Neural progenitor cell (in vitro differentiated cells): ENCODE data around the gene MTX2. TPM values are rescaled to one million over a fixed set of nuclear protein-coding genes. Genes with fewer than 3 reads are reported as not detected.

Experiments
- DNase-seq: peaks from one replicate; pipeline ENCODE4 v3.0.0-alpha.2; 2016; ENCODE audit warnings: low spot score
- H2AFZ ChIP-seq: fragments of 200-600 bp; sonication (generic); replicated peaks from 2 replicates; pipeline ENCODE4 v1.6.1; 2016; ENCODE audit warnings: antibody characterized with exemption
- H3F3A ChIP-seq: fragments of 200-600 bp; sonication (generic); 2 replicates; pipeline ENCODE4 v1.6.1; 2016; ENCODE audit warnings: antibody characterized with exemption, low read depth
- H3K27ac ChIP-seq: fragments of 200-600 bp; sonication (generic); 2 replicates; pipeline ENCODE4 v1.5.1; 2016; ENCODE audit warnings: mild to moderate bottlenecking
- H3K27me3 ChIP-seq: fragments of 200-600 bp; sonication (generic); 2 replicates; pipeline ENCODE4 v1.6.1; 2016; ENCODE audit warnings: mild to moderate bottlenecking, moderate library complexity
- H3K36me3 ChIP-seq: fragments of 200-600 bp; sonication (generic); 2 replicates; pipeline ENCODE4 v1.5.1; 2016
- H3K4me1 ChIP-seq: fragments of 200-600 bp; sonication (generic); 2 replicates; pipeline ENCODE4 v1.6.1; 2016; ENCODE audit warnings: mixed run types
- H3K4me2 ChIP-seq: fragments of 200-600 bp; sonication (generic); 2 replicates; pipeline ENCODE4 v1.6.1; 2016
- H3K4me3 ChIP-seq: fragments of 200-600 bp; sonication (generic); 2 replicates; pipeline ENCODE4 v1.5.1; 2016
- H3K79me2 ChIP-seq: fragments of 200-600 bp; sonication (generic); 2 replicates; pipeline ENCODE4 v1.6.1; 2016; ENCODE audit warnings: low read depth
- H3K9ac ChIP-seq: fragments of 200-600 bp; sonication (generic); 2 replicates; pipeline ENCODE4 v1.6.1; 2016
- H3K9me3 ChIP-seq: fragments of 200-600 bp; sonication (generic); 2 replicates; pipeline ENCODE4 v1.5.1; 2016; ENCODE audit warnings: low read depth
- H4K20me1 ChIP-seq: fragments of 200-600 bp; sonication (generic); 2 replicates; pipeline ENCODE4 v1.6.1; 2016; ENCODE audit warnings: low read depth
- H3K27ac Mint-ChIP-seq: 3 replicates; pipeline ENCODE4 v1.8.0; 2021; ENCODE audit warnings: mixed read lengths
- H3K27me3 Mint-ChIP-seq: 2 replicates; pipeline ENCODE4 v1.8.0; 2022; ENCODE audit warnings: low read depth, mild to moderate bottlenecking, inconsistent platforms, moderate library complexity, mixed read lengths; ENCODE audit not compliant: insufficient read depth
- H3K36me3 Mint-ChIP-seq: 3 replicates; pipeline ENCODE4 v1.8.0; 2021; ENCODE audit warnings: mixed read lengths
- H3K4me1 Mint-ChIP-seq: 3 replicates; pipeline ENCODE4 v1.8.0; 2021; ENCODE audit warnings: mixed read lengths
- H3K4me3 Mint-ChIP-seq: 3 replicates; pipeline ENCODE4 v1.8.0; 2021; ENCODE audit warnings: mild to moderate bottlenecking, moderate library complexity, mixed read lengths
- H3K9me3 Mint-ChIP-seq: 3 replicates; pipeline ENCODE4 v1.8.0; 2020; ENCODE audit warnings: mixed read lengths
- EZH2 ChIP-seq: fragments of 200-600 bp; sonication (generic); IDR thresholded peaks from 2 replicates; pipeline ENCODE4 v1.6.1; 2017; ENCODE audit warnings: antibody characterized with exemption, mild to moderate bottlenecking, moderate library complexity
- EZH2phosphoT487 ChIP-seq: fragments of 200-600 bp; sonication (generic); IDR thresholded peaks from 2 replicates; pipeline ENCODE4 v1.6.1; 2017; ENCODE audit warnings: antibody characterized with exemption
- total RNA-seq: library from RNA; depleted of rRNA; stranded (reverse); fragments of >200 nt; gene quantifications from 2 replicates; pipeline ENCODE4 v1.2.3, GENCODE V29; 2015; ENCODE audit warnings: low replicate concordance
- TF ChIP-seq, protein P1 (sequence below): fragments of 200-600 bp; sonication (generic); IDR thresholded peaks from 2 replicates; pipeline ENCODE4 v1.5.1; 2017; ENCODE audit warnings: antibody characterized with exemption, mild to moderate bottlenecking

Gene MTX2
- total RNA-seq, 1 donor from 2014 or later = 39.2 TPM

DNA sequence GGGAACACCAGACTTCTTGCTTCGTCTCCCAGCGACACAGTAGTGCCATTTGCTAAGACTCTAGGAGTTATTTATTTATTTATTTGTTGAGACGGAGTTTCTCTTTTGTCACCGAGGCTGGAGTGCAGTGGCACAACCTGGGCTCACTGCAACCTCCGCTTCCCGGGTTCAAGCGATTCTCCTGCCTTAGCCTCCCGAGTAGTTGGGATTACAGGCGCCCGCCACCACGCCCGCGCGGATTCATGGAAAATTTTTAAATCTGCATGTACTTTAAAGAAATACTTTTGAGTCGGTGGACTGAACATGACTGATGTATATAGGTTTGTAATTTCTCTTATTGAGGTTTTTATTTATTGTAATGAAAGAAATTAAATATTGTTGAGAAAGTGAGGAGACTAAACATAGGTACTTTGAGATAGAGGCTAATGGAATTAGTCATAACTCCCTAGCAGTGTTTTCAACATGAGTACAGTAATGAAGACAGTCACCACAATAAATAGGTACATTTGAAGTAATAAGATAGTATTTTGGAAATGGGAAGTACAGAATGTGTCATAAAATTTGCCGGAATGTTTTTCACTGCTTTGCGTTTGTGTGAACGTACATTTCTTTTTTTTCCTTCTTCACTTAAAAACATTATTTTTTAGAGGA is 983 bp downstream of the MTX2 start:
- peaks cover 5% of the 10 kb centered on the region for H3K36me3 Mint-ChIP-seq
- H3K36me3 ChIP-seq = no peaks in the 10 kb centered on the region
- H3K4me3 Mint-ChIP-seq = peak overlapping the region; percentile 98
- H4K20me1 ChIP-seq = peaks cover 19% of the 10 kb centered on the region
- no peaks in the 10 kb centered on the region for H3K9me3 Mint-ChIP-seq
- peak overlapping the region; percentile 87 for H3K4me2 ChIP-seq
- TF ChIP-seq, protein P1, sequence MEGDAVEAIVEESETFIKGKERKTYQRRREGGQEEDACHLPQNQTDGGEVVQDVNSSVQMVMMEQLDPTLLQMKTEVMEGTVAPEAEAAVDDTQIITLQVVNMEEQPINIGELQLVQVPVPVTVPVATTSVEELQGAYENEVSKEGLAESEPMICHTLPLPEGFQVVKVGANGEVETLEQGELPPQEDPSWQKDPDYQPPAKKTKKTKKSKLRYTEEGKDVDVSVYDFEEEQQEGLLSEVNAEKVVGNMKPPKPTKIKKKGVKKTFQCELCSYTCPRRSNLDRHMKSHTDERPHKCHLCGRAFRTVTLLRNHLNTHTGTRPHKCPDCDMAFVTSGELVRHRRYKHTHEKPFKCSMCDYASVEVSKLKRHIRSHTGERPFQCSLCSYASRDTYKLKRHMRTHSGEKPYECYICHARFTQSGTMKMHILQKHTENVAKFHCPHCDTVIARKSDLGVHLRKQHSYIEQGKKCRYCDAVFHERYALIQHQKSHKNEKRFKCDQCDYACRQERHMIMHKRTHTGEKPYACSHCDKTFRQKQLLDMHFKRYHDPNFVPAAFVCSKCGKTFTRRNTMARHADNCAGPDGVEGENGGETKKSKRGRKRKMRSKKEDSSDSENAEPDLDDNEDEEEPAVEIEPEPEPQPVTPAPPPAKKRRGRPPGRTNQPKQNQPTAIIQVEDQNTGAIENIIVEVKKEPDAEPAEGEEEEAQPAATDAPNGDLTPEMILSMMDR = no peak
- TF ChIP-seq EZH2phosphoT487 (no peak), EZH2 (no peak)
- no peak overlapping the region for H3K27ac Mint-ChIP-seq
- H3K4me1 Mint-ChIP-seq = peaks cover 8% of the 10 kb centered on the region
- H3K9me3 ChIP-seq = no peaks in the 10 kb centered on the region
- peak overlapping the region; percentile 89 for H3K4me3 ChIP-seq
- H3K27ac ChIP-seq = no peak overlapping the region
- peaks cover 5% of the 10 kb centered on the region for H3F3A ChIP-seq
- H3K9ac ChIP-seq = peak overlapping the region; percentile 66
- H3K4me1 ChIP-seq = peaks cover 9% of the 10 kb centered on the region
- H3K27me3 ChIP-seq = peaks cover 32% of the 10 kb centered on the region
- H3K79me2 ChIP-seq = peaks cover 58% of the 10 kb centered on the region
- no peak for DNase-seq
- H3K27me3 Mint-ChIP-seq = no peaks in the 10 kb centered on the region
- peak overlapping the region; percentile 97 for H2AFZ ChIP-seq

DNA sequence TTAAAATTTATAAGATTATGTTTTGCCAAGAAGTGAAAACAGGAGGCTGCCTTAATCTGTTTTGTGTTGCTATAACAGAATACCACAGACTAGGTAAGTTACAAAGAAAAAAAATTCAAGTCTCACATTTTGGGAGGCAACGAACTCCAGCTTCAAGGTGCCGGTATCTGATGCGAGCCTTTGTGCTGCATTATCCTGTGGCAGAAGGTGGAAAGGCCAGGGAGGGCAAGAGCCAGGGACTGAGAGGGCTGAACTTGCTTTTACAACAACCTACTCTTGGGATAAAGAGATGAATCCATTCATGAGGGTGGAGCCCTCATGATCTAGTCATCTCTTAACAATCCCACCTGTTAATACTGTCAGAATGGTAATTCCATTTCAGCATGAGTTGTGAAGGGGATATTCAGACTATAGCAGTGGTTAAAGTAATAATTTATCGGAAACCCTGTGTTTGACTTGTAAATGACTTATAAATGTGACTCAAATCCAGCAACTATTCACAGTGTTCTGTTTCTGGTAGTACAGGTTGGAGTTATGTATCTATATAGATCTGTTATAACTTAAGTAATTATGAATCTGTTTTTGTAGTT is 3.7 kb downstream of the MTX2 start:
- Histone ChIP-seq H3K79me2 (peaks cover 84% of the 10 kb centered on the region), H3K36me3 (no peaks in the 10 kb centered on the region), H3K4me2 (no peak overlapping the region), H3K4me3 (no peak overlapping the region), H3K27me3 (peaks cover 9% of the 10 kb centered on the region), H3K9me3 (no peaks in the 10 kb centered on the region), H3K27ac (no peak overlapping the region), H3K4me1 (peaks cover 9% of the 10 kb centered on the region), H2AFZ (no peak overlapping the region), H4K20me1 (peaks cover 28% of the 10 kb centered on the region), H3K9ac (no peak overlapping the region), H3F3A (peaks cover 5% of the 10 kb centered on the region)
- Mint-ChIP-seq H3K4me3 (no peak overlapping the region), H3K36me3 (peaks cover 5% of the 10 kb centered on the region), H3K27me3 (no peaks in the 10 kb centered on the region), H3K4me1 (peaks cover 8% of the 10 kb centered on the region), H3K9me3 (no peaks in the 10 kb centered on the region), H3K27ac (no peak overlapping the region)
- no peak for TF ChIP-seq EZH2phosphoT487
- TF ChIP-seq, protein P1 = no peak
- no peak for TF ChIP-seq EZH2
- no peak for DNase-seq

DNA sequence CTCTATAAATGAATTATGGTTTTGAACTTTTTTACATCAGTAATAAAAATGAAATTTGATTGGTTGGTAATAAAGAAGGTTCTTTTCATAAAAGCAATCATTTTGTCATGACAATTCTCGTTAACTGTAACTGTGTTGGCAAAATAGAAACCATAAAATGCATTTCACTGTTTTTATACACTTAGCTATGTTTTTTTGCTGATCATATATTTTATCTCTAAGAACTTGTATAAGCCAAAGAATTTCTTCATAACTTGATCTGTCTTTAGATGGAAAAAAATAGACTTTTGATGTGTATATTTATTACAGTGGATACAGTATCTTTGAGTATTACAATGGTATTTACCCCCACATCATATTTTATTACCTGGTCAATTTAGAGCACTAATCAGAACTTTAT is 9.7 kb downstream of the MTX2 start:
- TF ChIP-seq EZH2phosphoT487 = no peak
- TF ChIP-seq EZH2 = no peak
- TF ChIP-seq, protein P1 = no peak
- H4K20me1 ChIP-seq = peaks cover 33% of the 10 kb centered on the region
- H3K36me3 ChIP-seq = no peaks in the 10 kb centered on the region
- H3K79me2 ChIP-seq = peaks cover 95% of the 10 kb centered on the region
- H3K9ac ChIP-seq = no peak overlapping the region
- no peaks in the 10 kb centered on the region for H3K4me1 ChIP-seq
- no peaks in the 10 kb centered on the region for H3F3A ChIP-seq
- H3K9me3 Mint-ChIP-seq = no peaks in the 10 kb centered on the region
- no peak overlapping the region for H3K4me3 Mint-ChIP-seq
- H3K4me2 ChIP-seq = no peak overlapping the region
- H3K9me3 ChIP-seq = no peaks in the 10 kb centered on the region
- H3K4me1 Mint-ChIP-seq = no peaks in the 10 kb centered on the region
- peaks cover 1% of the 10 kb centered on the region for H3K36me3 Mint-ChIP-seq
- no peak overlapping the region for H3K27ac ChIP-seq
- no peak overlapping the region for H2AFZ ChIP-seq
- DNase-seq = no peak
- no peak overlapping the region for H3K4me3 ChIP-seq
- no peaks in the 10 kb centered on the region for H3K27me3 ChIP-seq
- no peak overlapping the region for H3K27ac Mint-ChIP-seq
- no peaks in the 10 kb centered on the region for H3K27me3 Mint-ChIP-seq
